GM12892 (cell line): ENCODE results near the gene FBRSL1.

Source experiments
- DNase-seq: peaks from one replicate; pipeline ENCODE4 v3.0.0; 2011; ENCODE audit not compliant: insufficient read length
- FAIRE-seq: peaks from 2 replicates; lab custom pipeline; 2011; peaks lifted over from hg19 to GRCh38; lab: Jason Lieb, UNC
- POLR2A ChIP-seq: IDR thresholded peaks from 2 replicates; pipeline ENCODE4 v1.6.1; 2011; ENCODE audit warnings: low read depth, low read length, control low read depth
- POLR2AphosphoS5 ChIP-seq: IDR thresholded peaks from 2 replicates; pipeline ENCODE4 v1.6.1; 2011; ENCODE audit warnings: low read depth, low read length, control low read depth
- TAF1 ChIP-seq: IDR thresholded peaks from 2 replicates; pipeline ENCODE4 v1.6.1; 2011; ENCODE audit warnings: low read depth, mild to moderate bottlenecking, control low read depth, low read length, borderline replicate concordance

FBRSL1 gene

DNA sequence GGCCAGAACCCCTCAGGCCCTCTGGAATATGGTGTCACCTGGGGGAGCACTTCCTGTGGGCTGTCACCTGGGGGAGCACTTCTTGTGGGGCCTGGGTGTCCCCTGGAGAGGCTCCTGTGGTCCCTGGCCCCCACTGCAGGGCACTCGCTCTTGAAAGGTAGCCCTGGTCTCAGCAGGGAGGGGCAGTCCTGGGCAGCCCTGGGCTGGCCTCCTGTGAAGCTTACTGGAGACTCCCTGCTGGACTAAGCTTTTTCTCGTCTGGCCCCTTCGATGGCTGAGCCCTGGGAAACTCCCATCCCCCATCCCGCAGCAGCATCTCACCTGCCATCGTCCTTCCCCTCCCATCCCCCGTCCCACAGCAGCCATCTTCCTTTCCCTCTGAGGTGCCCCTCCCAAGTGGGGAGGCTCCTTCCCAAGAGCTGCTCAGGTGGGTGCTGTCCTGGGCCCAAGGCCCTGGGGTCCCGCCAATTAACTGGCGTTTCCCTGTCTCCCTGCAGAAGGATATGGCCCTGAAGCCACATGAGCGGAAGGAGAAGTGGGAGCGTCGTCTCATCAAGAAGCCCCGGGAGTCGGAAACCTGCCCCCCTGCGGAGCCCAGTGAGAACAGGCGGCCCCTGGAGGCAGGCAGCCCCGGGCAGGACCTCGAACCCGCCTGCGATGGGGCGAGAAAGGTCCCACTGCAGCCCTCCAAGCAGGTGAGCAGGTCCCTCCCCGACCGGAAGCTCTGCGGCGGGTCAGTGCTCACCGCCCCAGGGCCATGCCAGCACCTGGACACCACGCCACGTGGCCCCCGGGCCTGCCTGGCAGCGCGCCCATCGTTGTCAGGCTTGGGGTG lies 17.9 kb downstream of the FBRSL1 start:
- no peak for FAIRE-seq
- no peak for DNase-seq
- TF ChIP-seq TAF1 (no peak), POLR2A (no peak), POLR2AphosphoS5 (no peak)

DNA sequence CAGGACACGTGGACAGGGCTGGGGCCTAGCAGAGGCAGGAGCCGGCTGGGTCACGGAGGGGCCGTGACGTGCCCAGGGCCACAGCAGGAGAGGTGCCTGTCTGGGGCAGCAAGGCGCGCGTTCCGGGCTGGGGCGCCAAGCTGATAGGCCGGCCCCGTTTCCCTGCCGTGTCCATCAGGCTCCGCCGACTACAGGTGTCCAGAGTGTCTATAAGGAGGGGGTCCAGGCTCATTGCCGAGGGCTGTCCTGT lies 18.5 kb downstream of the FBRSL1 start:
- FAIRE-seq (no peak), DNase-seq (no peak)
- no peak for TF ChIP-seq POLR2A
- no peak for TF ChIP-seq POLR2AphosphoS5
- no peak for TF ChIP-seq TAF1

DNA sequence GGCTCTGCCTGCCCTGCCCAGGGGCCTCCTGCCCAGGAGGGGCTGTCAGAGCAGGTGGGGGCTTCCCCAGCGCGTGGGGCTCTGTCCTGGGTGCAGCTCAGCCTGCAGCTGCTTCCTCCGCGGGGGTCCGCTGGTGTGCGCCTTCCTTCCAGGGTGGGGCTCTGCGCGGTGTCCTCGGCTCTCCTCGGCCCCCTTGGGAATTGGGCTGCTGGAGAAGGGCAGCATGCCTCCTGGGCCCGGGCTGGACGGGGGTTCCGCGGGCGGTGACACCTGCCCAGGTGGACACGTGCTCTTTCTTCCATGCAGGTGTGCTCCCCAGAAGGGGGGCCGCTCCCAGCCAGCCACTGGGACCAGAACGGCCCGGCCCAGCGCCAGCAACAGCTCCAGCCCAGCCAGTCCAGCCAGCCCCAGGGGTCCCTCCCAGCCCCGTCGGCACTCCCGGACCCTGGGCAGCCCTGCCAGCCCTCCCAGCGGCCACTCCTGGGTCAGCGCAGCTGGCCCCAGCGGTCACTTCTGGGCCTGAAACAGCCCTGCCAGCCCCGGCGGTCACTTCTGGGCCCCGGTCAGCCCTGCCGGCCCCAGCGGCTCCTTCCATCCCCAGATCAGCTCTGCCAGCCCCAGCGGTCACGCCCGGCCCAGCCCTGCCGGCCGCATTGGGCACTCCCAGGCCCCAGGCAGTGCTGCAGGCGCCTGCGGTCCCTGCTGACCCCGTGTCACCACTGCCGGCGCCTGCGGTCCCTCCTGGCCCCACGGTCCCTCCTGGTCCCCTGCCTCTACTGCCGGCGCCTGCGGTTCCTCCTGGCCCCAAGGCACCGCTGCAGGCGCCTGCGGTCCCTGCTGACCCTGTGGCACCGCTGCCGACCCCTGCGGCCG lies 19.1 kb downstream of the FBRSL1 start:
- TF ChIP-seq POLR2A, result no peak
- TF ChIP-seq POLR2AphosphoS5, result no peak
- TF ChIP-seq TAF1, result no peak
- DNase-seq (no peak), FAIRE-seq (no peak)

DNA sequence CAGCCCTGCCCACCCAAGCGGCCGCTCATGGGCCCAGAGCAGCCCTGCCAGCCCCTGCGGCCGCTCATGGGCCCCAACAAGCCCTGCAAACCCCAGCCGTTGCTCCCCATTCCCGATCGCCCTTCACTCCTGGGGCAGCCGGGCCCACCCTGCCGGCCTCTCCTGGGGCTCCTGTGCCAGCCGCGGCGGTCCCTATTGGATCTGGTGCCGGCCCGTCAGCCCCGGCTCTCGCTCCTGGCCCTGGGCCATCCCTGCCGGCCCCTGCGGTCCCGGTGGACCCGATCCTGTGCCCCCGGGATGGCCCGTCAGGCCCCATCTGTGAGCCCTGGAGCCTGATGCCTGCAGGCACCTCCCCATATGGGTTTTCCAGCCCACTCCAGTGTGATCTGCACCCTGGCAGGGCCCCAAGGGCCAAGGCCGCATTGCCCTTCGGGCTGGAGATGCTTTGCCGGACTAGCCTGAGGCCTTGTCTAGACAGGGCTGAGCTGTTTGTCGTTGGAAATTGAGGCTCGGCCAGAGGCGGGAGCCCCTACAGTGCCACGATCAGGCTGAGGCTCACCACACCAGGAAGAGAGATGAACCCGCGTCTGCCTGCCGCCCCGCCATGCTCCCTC lies 20.3 kb downstream of the FBRSL1 start:
- no peak for DNase-seq
- TF ChIP-seq POLR2A (no peak), TAF1 (no peak), POLR2AphosphoS5 (no peak)
- FAIRE-seq, result no peak

DNA sequence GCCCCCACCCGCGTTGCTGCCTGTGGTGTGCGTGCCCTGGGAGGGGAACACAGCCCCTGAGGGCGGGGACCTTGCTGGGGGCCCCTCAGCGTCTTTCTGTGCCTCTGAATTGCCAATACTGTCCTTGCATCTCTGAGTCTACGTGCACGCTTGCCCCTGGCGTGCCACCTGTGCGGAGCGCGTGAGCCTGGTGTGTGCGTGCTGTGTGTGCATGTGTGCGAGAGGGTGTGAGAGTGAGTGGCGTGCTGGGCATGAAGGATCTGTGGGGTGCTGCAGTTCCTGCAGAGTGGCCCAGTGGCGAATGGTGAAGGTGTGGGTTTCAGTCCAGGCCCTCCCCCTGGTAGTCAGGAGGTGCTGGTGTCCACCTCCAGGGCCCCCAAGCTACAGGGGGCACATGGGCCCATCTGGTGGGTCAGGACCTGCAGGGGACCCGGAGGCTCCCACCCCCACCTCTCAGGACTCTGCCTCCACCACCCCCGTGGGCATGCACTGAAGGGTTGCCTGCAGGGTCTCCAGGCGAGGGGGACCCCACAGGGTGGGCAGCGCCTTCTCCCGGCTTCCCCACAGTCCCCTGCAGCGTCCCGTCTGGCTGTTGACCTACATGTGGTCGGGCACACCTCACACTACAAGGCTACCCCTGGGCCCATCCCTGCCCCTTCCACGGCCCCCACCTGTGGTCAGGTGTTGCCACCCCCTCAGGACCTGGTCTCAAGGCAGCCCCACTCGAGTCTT lies 21.0 kb downstream of the FBRSL1 start:
- no peak for FAIRE-seq
- no peak for DNase-seq
- TF ChIP-seq POLR2AphosphoS5, result no peak
- TF ChIP-seq TAF1, result no peak
- no peak for TF ChIP-seq POLR2A

DNA sequence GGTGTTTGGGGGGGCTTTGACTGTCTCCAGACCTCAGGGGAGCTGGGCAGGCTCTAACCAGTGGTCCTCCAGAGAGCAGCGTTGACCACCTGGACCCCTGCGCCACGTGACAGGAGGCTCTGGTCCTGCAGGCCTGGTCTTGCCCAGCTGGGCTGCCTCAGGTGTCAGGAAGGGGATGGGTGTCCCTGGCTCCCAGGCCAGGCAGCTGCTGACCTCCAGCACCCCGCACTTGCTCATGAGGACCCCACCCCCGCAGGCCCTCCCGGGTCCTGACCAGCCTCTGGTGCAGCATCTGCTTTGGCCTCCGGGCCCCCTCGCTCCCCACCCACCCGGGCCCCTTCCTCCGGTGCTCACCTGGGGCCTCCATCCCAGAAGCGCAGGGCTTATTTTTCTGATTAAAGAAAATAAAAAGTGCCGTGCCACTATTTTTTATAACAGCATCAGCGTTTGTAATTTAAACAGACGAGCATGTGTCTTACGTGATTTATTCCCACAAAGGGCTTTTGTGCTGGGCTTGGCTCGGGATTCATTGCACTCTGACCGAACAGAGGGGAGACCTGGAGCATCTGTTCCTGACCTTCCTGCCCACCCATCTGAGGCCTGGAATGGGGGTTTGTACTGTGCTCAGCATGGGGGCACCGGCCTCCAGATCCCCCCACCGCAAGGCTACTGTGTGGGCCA lies 21.7 kb downstream of the FBRSL1 start:
- no peak for TF ChIP-seq POLR2AphosphoS5
- TF ChIP-seq POLR2A, result no peak
- no peak for TF ChIP-seq TAF1
- no peak for FAIRE-seq
- DNase-seq, result no peak

DNA sequence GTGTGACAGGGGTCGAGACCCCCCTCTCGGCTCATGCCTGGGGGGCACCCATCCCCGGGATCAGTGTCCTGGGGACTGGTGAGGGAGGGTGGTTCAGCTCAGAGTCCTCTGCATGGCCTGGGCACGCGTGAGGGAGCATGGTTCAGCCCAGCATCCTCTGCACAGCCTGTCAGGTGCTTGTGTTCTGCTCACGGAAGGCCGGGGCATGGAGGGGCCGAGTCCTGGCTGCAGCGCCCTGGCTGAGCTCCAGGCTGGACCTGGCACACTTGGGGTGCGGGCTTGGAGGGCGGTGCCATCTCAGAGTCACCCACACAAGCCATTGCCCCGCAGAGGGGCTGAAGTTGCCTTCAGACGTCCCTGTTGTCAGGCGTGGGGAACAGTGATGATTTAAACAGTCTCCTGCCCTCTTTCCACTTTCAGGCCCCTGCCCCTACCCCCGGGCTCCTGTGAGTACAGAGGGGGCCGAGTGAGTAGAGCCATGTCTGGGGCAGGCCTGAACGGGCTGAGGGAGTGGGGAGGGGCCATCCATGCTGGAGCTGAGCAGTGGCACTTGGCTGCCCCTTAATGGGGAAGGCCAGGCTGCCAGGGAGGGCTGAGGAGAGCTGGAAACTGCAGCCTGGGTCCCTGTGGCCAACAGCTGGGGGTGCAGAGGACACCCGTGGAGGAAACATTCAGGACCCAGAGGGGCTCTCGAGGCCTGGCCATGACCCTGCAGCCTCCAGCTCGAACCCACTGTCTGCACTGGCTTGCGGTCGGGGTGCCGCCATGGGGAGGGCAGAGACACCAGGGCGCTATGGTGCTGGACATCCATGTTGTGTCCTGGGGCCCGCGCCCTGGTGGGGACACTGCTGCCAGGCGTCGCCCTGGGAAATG lies 22.5 kb downstream of the FBRSL1 start:
- no peak for FAIRE-seq
- DNase-seq, result no peak
- TF ChIP-seq TAF1 (no peak), POLR2A (no peak), POLR2AphosphoS5 (no peak)

DNA sequence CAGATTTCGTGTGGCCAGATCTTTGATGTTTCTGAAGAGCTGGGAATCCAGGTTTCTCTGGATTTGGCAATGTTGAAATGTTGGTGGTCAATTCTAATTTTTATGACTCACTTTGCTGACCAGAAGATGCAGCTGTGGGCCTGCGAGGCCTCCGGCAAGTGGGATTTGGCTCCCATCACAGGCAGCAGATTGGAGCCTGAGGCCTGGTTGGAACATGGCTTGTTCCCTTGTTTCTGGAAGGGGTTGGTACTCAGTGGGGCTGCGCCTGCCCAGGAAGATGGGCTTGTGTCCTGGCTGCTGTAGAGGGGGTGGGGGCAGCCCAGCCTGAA lies 23.1 kb downstream of the FBRSL1 start:
- DNase-seq, result no peak
- no peak for TF ChIP-seq POLR2AphosphoS5
- TF ChIP-seq POLR2A, result no peak
- no peak for TF ChIP-seq TAF1
- no peak for FAIRE-seq

DNA sequence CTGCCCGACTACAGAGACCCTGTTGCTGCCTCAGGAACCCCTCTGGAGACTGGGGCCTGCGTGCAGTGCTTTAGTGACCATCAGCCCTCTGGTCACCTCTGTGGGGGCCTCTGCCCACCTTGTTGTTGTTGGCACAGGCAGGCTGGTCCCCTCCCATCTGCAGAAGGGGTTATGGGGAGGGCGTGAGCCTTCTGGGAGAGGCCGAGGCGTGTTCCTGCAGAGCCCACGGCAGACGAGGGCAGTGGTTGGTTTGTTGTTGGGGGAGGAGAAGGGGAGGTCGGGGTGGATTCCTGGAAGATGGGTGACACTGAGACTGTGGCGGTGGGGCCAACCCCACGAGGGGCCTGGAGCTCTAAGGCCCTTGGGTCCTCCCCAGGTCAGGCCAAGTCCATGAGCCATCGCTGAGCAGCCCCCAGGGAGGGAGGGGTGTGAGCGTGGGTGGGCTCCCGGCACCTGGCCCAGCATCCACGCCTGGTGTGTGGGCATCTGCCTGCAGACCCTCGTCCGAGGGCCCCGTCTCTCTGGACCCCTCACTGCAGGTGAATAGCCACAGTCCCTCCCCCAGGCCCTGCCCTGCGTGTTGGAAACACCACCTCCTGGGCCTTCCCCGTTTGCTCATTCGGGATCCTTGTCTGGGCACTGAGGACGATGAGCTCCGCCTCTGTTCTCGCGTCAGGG lies 23.6 kb downstream of the FBRSL1 start:
- FAIRE-seq, result no peak
- TF ChIP-seq TAF1, result no peak
- TF ChIP-seq POLR2A, result no peak
- TF ChIP-seq POLR2AphosphoS5, result no peak
- no peak for DNase-seq

DNA sequence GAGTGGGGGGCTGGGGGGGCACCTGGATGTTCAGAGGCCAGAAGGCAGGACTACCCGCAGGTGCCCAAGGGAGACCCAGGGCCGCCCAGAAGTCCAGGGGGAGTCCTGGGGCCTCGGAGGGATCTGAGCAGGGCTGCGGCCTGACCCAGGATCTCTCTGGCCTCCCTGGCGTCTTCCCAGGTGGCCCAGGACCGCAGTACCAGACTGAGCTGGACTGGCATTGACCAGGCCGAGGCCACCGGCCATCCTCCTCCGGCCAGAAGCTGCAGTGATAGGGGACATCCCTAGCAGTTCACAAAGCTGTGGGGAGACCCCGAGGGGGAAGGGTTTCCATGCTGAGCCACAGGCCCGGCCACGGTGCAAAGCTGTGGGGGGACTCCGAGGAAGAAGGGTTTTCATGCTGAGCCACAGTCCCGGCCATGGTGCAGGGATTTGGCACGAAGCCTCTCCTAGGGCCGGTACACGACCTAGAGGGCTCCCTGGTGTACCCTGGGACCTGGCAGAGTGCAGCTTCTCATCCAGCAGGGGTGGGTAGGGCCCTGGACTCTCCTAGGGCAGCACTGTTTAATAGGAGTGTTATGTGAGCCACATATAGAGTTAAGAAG lies 24.4 kb downstream of the FBRSL1 start:
- no peak for TF ChIP-seq POLR2AphosphoS5
- FAIRE-seq (no peak), DNase-seq (no peak)

DNA sequence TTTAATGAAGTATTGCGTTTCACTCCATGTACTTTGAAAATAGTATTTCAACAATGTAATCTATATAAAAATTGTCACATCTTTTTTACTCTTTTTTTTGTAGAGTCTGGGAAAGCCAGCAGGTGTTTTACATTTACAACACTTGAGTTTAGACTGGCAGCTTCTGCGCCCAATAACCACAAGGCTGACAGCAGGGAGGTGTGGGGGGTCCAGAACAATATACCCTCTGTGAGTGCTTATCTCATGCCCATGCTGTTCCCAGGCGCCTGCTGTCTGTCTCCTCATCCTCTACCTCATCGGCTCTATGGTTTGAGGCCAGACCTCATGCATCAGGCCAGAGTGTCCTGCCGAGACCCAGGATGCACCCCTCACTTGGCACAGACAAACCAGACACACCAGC lies 24.9 kb downstream of the FBRSL1 start:
- no peak for TF ChIP-seq POLR2AphosphoS5
- no peak for TF ChIP-seq TAF1
- no peak for TF ChIP-seq POLR2A
- FAIRE-seq (no peak), DNase-seq (no peak)
